ENCODE data around the gene SEPTIN11. TPM values are rescaled to one million over a fixed set of nuclear protein-coding genes. Genes with fewer than 3 reads are reported as not detected.

The SEPTIN11 gene
- total RNA-seq (2014; rRNA removed; shearing (Covaris generic)), result 22.8 and 31.7 TPM in 2 replicates

GRCh38 chr4:76949276-76950051, at the start of gene SEPTIN11:
Gene SEPTIN11 (plus strand): TSS chr4:76949752. CDS start chr4:76949904, 152 bp downstream.
- in situ Hi-C loops (cut with HindIII; ENCODE audit: low sequenced_read_pairs), result no loop called here
- DNase-seq (ENCODE audit: low spot score), result peak; percentile 91

- in situ Hi-C loops (cut with HindIII; ENCODE audit: low sequenced_read_pairs), result no loop called here
- DNase-seq (ENCODE audit: low spot score), result no peak
These were observed 47.2 kb upstream of the SEPTIN11 start for GRCh38 chr4:76902233-76902890.

GRCh38 chr4:76904646-76905190, 44.8 kb upstream of the SEPTIN11 start:
- in situ Hi-C loops (cut with HindIII; ENCODE audit: low sequenced_read_pairs), result no loop called here
- DNase-seq (ENCODE audit: low spot score), result no peak

GRCh38 chr4:76905521-76905920, 44.0 kb upstream of the SEPTIN11 start:
- DNase-seq (ENCODE audit: low spot score), result no peak
- in situ Hi-C loops (cut with HindIII; ENCODE audit: low sequenced_read_pairs), result no loop called here

- no peak for DNase-seq (ENCODE audit: low spot score)
- in situ Hi-C loops (cut with HindIII; ENCODE audit: low sequenced_read_pairs), result no loop called here
These were observed 39.8 kb upstream of the SEPTIN11 start for GRCh38 chr4:76909711-76910110.

- in situ Hi-C loops (cut with HindIII; ENCODE audit: low sequenced_read_pairs), result no loop called here
- DNase-seq (ENCODE audit: low spot score), result no peak
These were observed 28.8 kb upstream of the SEPTIN11 start for GRCh38 chr4:76920715-76921114.

GRCh38 chr4:76923619-76924357, 25.8 kb upstream of the SEPTIN11 start:
- in situ Hi-C loops (cut with HindIII; ENCODE audit: low sequenced_read_pairs), result no loop called here
- no peak for DNase-seq (ENCODE audit: low spot score)

- DNase-seq (ENCODE audit: low spot score), result no peak
- in situ Hi-C loops (cut with HindIII; ENCODE audit: low sequenced_read_pairs), result no loop called here
These were observed 22.7 kb upstream of the SEPTIN11 start for GRCh38 chr4:76926841-76927240.

- in situ Hi-C loops (cut with HindIII; ENCODE audit: low sequenced_read_pairs), result no loop called here
- DNase-seq (ENCODE audit: low spot score), result no peak
These were observed 18.9 kb upstream of the SEPTIN11 start for GRCh38 chr4:76930685-76931084.

- in situ Hi-C loops (cut with HindIII; ENCODE audit: low sequenced_read_pairs), result no loop called here
These were observed 18.5 kb upstream of the SEPTIN11 start for GRCh38 chr4:76931087-76931486.

GRCh38 chr4:76931576-76932276, 17.8 kb upstream of the SEPTIN11 start:
- DNase-seq (ENCODE audit: low spot score), result no peak
- in situ Hi-C loops (cut with HindIII; ENCODE audit: low sequenced_read_pairs), result no loop called here

More at GRCh38 chr4:76931087-76931486, 18.5 kb upstream of the SEPTIN11 start:
- no peak for DNase-seq (ENCODE audit: low spot score)

GRCh38 chr4:76939184-76939583, 10.4 kb upstream of the SEPTIN11 start:
- in situ Hi-C loops (cut with HindIII; ENCODE audit: low sequenced_read_pairs), result no loop called here
- DNase-seq (ENCODE audit: low spot score), result no peak

- in situ Hi-C loops (cut with HindIII; ENCODE audit: low sequenced_read_pairs), result no loop called here
- no peak for DNase-seq (ENCODE audit: low spot score)
These were observed 6.4 kb upstream of the SEPTIN11 start for GRCh38 chr4:76943129-76943620.

- in situ Hi-C loops (cut with HindIII; ENCODE audit: low sequenced_read_pairs), result no loop called here
- peak; percentile 91 for DNase-seq (ENCODE audit: low spot score)
These were observed 5.8 kb upstream of the SEPTIN11 start for GRCh38 chr4:76943790-76944189.

- DNase-seq (ENCODE audit: low spot score), result no peak
- in situ Hi-C loops (cut with HindIII; ENCODE audit: low sequenced_read_pairs), result no loop called here
These were observed 2.2 kb upstream of the SEPTIN11 start for GRCh38 chr4:76947369-76947768.

- peak; percentile 73 for DNase-seq (ENCODE audit: low spot score)
- in situ Hi-C loops (cut with HindIII; ENCODE audit: low sequenced_read_pairs), result no loop called here
These were observed 893 bp upstream of the SEPTIN11 start for GRCh38 chr4:76948443-76949275.

- in situ Hi-C loops (cut with HindIII; ENCODE audit: low sequenced_read_pairs), result no loop called here
These were observed 752 bp downstream of the SEPTIN11 start for GRCh38 chr4:76950052-76950955.

More at GRCh38 chr4:76950052-76950955, 752 bp downstream of the SEPTIN11 start:
- DNase-seq (ENCODE audit: low spot score), result peak; percentile 58
